Measurements from ENCODE around the gene AKT1S1. TPM values are rescaled to one million over a fixed set of nuclear protein-coding genes. Genes with fewer than 3 reads are reported as not detected.

AKT1S1 gene
- total RNA-seq, 1 donor from 2014 or later, result 29.4 TPM

GRCh38 chr19:49916839-49917733 is 39.9 kb upstream of the AKT1S1 start:
- Histone ChIP-seq H3K27me3 (no peaks in the 10 kb centered on the region), H3K9me3 (no peaks in the 10 kb centered on the region), H3K4me3 (no peak overlapping the region), H3K36me3 (peaks cover 14% of the 10 kb centered on the region), H3K27ac (no peak overlapping the region), H3K4me1 (no peaks in the 10 kb centered on the region)
- ATAC-seq, result peak; percentile 47
- intact Hi-C loops (cut with DNase I), result no loop called here
- DNase-seq, result no peak
- TF ChIP-seq CTCF (IDR thresholded peaks at IDR 0.05), result peak; percentile 11

- DNase-seq (no peak), ATAC-seq (no peak)
- Histone ChIP-seq H3K27ac (no peak overlapping the region), H3K27me3 (no peaks in the 10 kb centered on the region), H3K4me3 (no peak overlapping the region), H3K4me1 (peaks cover 5% of the 10 kb centered on the region), H3K36me3 (peaks cover 8% of the 10 kb centered on the region), H3K9me3 (no peaks in the 10 kb centered on the region)
- intact Hi-C loops (cut with DNase I), result no loop called here
- TF ChIP-seq CTCF (IDR thresholded peaks at IDR 0.05), result no peak
Observed at GRCh38 chr19:49915271-49915670, 38.1 kb upstream of the AKT1S1 start.

- H3K27me3 ChIP-seq, result no peaks in the 10 kb centered on the region
- no peak for ATAC-seq
- H3K27ac ChIP-seq, result no peak overlapping the region
- peaks cover 8% of the 10 kb centered on the region for H3K36me3 ChIP-seq
- no peaks in the 10 kb centered on the region for H3K9me3 ChIP-seq
- TF ChIP-seq CTCF (IDR thresholded peaks at IDR 0.05), result no peak
- intact Hi-C loops (cut with DNase I), result no loop called here
- H3K4me1 ChIP-seq, result peaks cover 5% of the 10 kb centered on the region
- H3K4me3 ChIP-seq, result no peak overlapping the region
- no peak for DNase-seq
Observed at GRCh38 chr19:49913720-49914119, 36.6 kb upstream of the AKT1S1 start.

GRCh38 chr19:49912965-49913685 is 36.0 kb upstream of the AKT1S1 start:
- H3K27ac ChIP-seq, result no peak overlapping the region
- H3K27me3 ChIP-seq, result no peaks in the 10 kb centered on the region
- DNase-seq (no peak), ATAC-seq (peak; percentile 38)
- no peaks in the 10 kb centered on the region for H3K9me3 ChIP-seq
- no peak for TF ChIP-seq CTCF (IDR thresholded peaks at IDR 0.05)
- H3K4me1 ChIP-seq, result peaks cover 5% of the 10 kb centered on the region
- H3K4me3 ChIP-seq, result no peak overlapping the region
- peaks cover 13% of the 10 kb centered on the region for H3K36me3 ChIP-seq
- intact Hi-C loops (cut with DNase I), result no loop called here

GRCh38 chr19:49911381-49912145 is 34.4 kb upstream of the AKT1S1 start:
- intact Hi-C loops (cut with DNase I), result no loop called here
- ATAC-seq (peak; percentile 55), DNase-seq (no peak)
- no peaks in the 10 kb centered on the region for H3K9me3 ChIP-seq
- peaks cover 5% of the 10 kb centered on the region for H3K4me1 ChIP-seq
- no peak overlapping the region for H3K4me3 ChIP-seq
- no peaks in the 10 kb centered on the region for H3K27me3 ChIP-seq
- no peak for TF ChIP-seq CTCF (IDR thresholded peaks at IDR 0.05)
- H3K27ac ChIP-seq, result no peak overlapping the region
- peaks cover 22% of the 10 kb centered on the region for H3K36me3 ChIP-seq
